Gastrocnemius medialis (tissue), 4 donors: ENCODE results near the gene RANBP3L. TPM values are rescaled to one million over a fixed set of nuclear protein-coding genes. Genes with fewer than 3 reads are reported as not detected.
A peak's percentile ranks its signal among the peaks of the same experiment; 100 is the strongest.

Source experiments
- ATAC-seq, 2 donors: fragments of 150-250 bp; one replicate each; pipeline ENCODE4 v1.9.1; 2016
- DNase-seq, 2 donors: peaks; one replicate each; pipeline ENCODE4 v3.0.0-alpha.2; 2019
- H3K27ac ChIP-seq, 4 donors: fragments of 200-600 bp; sonication (generic); 1 replicate in 1 of 4; 2 replicates in 3 of 4; pipeline ENCODE4 v1.5.1; 2016 to 2018; ENCODE audit warnings: mild to moderate bottlenecking in 2 of 4, moderate library complexity in 1 of 4
- H3K27me3 ChIP-seq, 3 donors: fragments of 200-600 bp; sonication (generic) in 2 of 3; 1 replicate in 1 of 3; 2 replicates in 2 of 3; pipeline versions ENCODE4 v1.5.1 to v1.6.0; 2016 to 2019; ENCODE audit warnings: mild to moderate bottlenecking in 1 of 3, moderate library complexity in 1 of 3
- H3K36me3 ChIP-seq, 2 donors: fragments of 200-600 bp; sonication (generic) in 1 of 2; one replicate each; pipeline ENCODE4 v1.5.1; 2017 to 2018
- H3K4me1 ChIP-seq, 2 donors: fragments of 200-600 bp; sonication (generic) in 1 of 2; one replicate each; pipeline ENCODE4 v1.5.1; 2016 to 2017; ENCODE audit warnings: mild to moderate bottlenecking in 2 of 2
- H3K4me3 ChIP-seq, 4 donors: fragments of 200-600 bp; sonication (generic) in 3 of 4; 1 replicate in 1 of 4; 2 replicates in 3 of 4; pipeline ENCODE4 v1.5.1; 2016 to 2019; ENCODE audit warnings: mild to moderate bottlenecking in 2 of 4
- H3K9me3 ChIP-seq, 3 donors: fragments of 200-600 bp; sonication (generic) in 2 of 3; 1 replicate in 1 of 3; 2 replicates in 2 of 3; pipeline ENCODE4 v1.5.1; 2016 to 2019
- POLR2A ChIP-seq, 2 donors: fragments of 450-650 bp; IDR thresholded peaks; one replicate each; pipeline ENCODE4 v1.6.1; 2017; ENCODE audit warnings: antibody characterized with exemption in 2 of 2, mild to moderate bottlenecking in 2 of 2, moderate library complexity in 2 of 2
- in situ Hi-C, 4 donors: fragments of 200-750 bp; cut with MboI; loops; one replicate each; pipeline versions ENCODE4 v1.15.0 to v1.8.0; 2017; ENCODE audit warnings: low sequenced_read_pairs in 4 of 4
- intact Hi-C: fragments of 100-400 bp; cut with DNase I; formaldehyde crosslinking; loops from one replicate; pipeline ENCODE4 v1.15.1; 2023; ENCODE audit warnings: low total_unique reads
- total RNA-seq, 4 donors: library from RNA; depleted of rRNA; stranded (reverse); fragments of >200 nt; gene quantifications; one replicate each; pipeline versions ENCODE4 v1.1.0 to v1.2.3, GENCODE V29; 2016
- TF ChIP-seq, protein P1 (sequence below), 5 experiments: fragments of 450-650 bp in 3 of 5; fragments of 200-600 bp in 2 of 5; sonication (generic) in 2 of 5; IDR thresholded peaks in 4 of 5; conservative IDR thresholded peaks in 1 of 5; 1 replicate in 4 of 5; 2 replicates in 1 of 5; pipeline ENCODE4 v1.5.1; 2016 to 2019; ENCODE audit warnings: antibody characterized with exemption in 5 of 5, mild to moderate bottlenecking in 3 of 5, moderate library complexity in 3 of 5

The RANBP3L gene
- total RNA-seq, 4 donors from 2014 or later = 0.82 to 2.5 (median 1.2) TPM

DNA sequence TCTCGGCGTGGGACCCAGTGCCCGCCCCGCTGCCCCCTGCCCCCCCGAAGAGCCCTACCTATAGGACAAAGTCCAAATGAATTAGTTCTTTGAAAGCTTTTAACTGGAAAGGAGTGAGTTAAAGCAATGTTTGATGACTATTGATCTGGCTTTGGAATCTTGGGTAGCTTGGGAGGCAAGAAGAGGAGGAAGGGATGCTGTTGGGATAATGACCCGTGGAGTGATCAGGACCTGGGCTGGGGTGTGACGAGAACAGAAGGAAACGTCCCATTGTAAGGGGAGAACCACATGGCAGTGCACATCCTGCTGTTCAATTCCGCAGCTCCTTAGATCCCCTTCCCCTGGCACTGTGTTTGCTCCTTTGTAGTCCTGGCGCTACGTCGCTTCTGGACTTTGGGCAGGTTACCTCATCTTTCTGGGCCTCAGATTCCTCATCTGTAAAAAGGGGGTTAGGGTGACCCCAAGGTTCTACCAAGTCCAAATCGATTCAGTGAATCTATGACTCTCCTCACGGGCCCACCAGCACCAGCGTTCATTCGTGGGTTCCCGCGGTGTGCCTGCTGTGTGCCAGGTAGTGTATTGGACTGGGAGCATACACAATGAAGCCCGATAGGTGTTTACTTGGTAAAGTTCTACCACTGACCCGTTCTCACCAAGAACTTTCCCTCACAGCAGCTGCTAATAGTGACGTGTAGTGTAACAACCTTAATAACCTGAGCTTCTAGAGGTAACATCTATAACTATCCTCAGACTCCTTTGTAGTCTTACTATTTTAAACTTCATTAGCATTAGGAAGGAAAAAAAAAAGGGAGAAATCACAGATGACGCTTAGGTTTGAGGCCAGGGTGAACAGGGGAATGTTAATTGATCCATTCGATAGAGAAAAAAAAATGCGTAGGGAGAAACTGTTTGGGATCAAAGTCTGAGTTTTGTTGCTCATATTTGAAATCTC is 58.9 kb downstream of the RANBP3L start:
- no peaks in the 10 kb centered on the region for H3K27me3 ChIP-seq
- intact Hi-C loops = loop anchor here (1.0 to 10.0 kb wide), 5 partner anchors 62 to 633 kb away; partner anchors contain the start of gene NIPBL
- DNase-seq = no peak

DNA sequence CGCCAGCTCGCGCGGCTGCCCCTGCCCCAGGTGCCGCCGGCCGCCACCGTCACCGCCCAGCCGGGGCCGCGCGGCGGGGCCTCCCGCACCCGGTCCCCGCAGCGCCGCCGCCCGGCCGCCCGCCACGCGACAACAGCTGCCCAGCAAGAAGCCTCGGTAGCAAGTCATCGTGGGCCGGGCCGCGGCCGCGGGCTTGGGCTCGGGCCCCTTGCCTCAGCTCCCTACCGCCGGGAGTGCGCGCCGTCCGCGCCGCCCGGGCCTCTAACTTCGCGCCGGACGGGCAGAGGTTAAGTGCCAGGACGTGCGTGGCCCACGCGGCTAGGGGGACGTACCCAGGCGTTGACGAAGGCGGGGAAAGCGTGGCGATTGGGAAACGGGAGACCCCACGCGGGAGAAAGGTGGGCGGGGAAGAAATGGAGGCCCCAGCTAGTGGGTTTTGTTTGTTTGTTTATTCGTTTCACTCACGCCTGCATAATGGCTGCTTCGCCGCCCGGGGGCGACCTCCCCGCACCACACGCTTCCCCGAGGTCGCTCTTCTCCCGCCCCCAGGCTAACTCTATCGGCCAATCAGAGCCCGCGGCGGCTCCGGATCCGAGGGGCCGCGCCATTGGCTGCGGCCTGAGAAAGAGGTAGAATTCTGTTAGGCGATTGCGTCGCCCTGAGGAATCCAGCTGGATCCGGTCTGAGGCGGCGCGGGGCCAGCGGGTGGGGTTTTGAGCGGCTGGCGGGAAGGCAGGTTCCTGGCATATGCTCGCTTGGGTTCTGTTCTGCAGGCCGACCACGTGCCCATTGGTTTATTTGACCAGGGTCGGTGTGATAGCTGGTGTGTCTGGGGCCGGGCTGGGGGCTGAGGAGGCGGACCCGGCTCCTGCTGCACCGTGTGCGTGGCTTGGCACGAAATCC is 59.8 kb downstream of the RANBP3L start, which contains the start of gene NADK2:
Gene NADK2, minus strand, starts transcription at position 295 of the 903 bp plus-strand sequence. Its CDS starts 127 bp downstream, at position 168.
- TF ChIP-seq, protein P1, sequence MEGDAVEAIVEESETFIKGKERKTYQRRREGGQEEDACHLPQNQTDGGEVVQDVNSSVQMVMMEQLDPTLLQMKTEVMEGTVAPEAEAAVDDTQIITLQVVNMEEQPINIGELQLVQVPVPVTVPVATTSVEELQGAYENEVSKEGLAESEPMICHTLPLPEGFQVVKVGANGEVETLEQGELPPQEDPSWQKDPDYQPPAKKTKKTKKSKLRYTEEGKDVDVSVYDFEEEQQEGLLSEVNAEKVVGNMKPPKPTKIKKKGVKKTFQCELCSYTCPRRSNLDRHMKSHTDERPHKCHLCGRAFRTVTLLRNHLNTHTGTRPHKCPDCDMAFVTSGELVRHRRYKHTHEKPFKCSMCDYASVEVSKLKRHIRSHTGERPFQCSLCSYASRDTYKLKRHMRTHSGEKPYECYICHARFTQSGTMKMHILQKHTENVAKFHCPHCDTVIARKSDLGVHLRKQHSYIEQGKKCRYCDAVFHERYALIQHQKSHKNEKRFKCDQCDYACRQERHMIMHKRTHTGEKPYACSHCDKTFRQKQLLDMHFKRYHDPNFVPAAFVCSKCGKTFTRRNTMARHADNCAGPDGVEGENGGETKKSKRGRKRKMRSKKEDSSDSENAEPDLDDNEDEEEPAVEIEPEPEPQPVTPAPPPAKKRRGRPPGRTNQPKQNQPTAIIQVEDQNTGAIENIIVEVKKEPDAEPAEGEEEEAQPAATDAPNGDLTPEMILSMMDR (IDR thresholded peaks at IDR 0.05 in 4 of 5, conservative IDR thresholded peaks at IDR 0.05 in 1 of 5) = peak; percentile 48 to 79 (median 76)
- peak; percentile 84 to 95 for TF ChIP-seq POLR2A (IDR thresholded peaks at IDR 0.05)
- no peaks in the 10 kb centered on the region for H3K27me3 ChIP-seq
- in situ Hi-C loops = loop anchor here in 1 of 4 donors (25.0 kb wide), 1 partner anchor 645 kb away; the partner anchor contains the start of gene NIPBL
- ATAC-seq (peak; percentile 89), DNase-seq (peak; percentile 92 to 93)
- H3K4me3 ChIP-seq = peak within 1 kb of the TSS; percentile 86 to 99 (median 95)
- peaks cover 38 to 44% of the 10 kb centered on the region in 2 donors for H3K4me1 ChIP-seq
- no peaks in the 10 kb centered on the region for H3K36me3 ChIP-seq
- no peaks in the 10 kb centered on the region for H3K9me3 ChIP-seq
- intact Hi-C loops = loop anchor here (1.0 to 10.0 kb wide), 6 partner anchors 63 to 634 kb away; partner anchors contain the start of genes NIPBL and SKP2
- H3K27ac ChIP-seq = peak within 1 kb of the TSS; percentile 96 to 99 (median 98)

More for the DNA sequence above, 58.9 kb downstream of the RANBP3L start:
- ATAC-seq = no peak
- peaks cover 30 to 34% of the 10 kb centered on the region in 2 donors for H3K4me1 ChIP-seq
- TF ChIP-seq POLR2A (IDR thresholded peaks at IDR 0.05) = no peak
- TF ChIP-seq, protein P1 (IDR thresholded peaks at IDR 0.05 in 4 of 5, conservative IDR thresholded peaks at IDR 0.05 in 1 of 5) = no peak
- peak overlapping the region; percentile 86 to 99 (median 95) for H3K4me3 ChIP-seq
- H3K27ac ChIP-seq = peak overlapping the region; percentile 96 to 99 (median 98)
- in situ Hi-C loops = loop anchor here in 1 of 4 donors (25.0 kb wide), 1 partner anchor 644 kb away; the partner anchor contains the start of gene NIPBL
- H3K36me3 ChIP-seq = no peaks in the 10 kb centered on the region
- H3K9me3 ChIP-seq = no peaks in the 10 kb centered on the region

DNA sequence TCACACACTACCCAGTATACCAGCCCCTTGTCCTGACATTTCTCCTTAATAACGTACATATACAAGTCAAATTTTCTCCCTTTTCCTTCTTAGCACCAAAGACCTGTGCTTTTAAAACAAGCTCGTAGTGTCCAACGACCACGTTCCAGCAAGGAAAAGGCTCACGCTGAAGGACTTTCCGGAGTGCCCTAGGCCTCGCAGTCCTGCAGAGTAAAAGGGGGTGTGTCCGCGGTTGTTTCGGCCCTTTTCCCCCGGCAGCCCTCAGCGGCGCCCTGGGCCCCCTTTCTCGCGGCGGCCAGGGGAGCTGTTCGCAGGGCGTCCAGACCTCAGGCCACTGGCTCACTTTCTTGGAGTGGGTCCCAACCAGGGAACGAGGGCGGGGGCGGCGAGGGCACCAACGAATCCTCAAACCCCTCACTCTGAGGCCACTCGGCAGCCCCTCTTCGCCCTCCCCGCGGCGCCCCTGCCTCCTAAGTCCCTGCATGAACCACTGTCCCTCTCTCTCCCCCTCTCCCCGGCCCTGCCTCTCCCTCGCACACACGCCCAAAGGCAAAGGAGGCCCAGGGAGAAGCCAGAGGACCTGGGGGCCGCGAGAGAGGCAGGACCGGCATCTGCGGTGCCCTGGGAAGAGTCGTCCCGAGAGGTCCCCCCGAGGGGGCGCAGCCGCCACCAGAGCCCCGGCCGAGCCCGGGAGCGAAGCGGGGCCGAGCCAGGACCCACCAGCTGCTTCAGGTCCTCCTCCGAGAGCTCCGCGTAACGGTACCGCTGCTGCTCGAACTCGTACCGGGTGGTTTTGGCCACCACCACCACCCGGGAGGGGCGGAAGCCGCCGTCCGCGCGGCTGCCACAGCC is 60.7 kb downstream of the RANBP3L start:
- DNase-seq = peak; percentile 31 to 47
- Histone ChIP-seq H3K4me3 (peak overlapping the region; percentile 86 to 99 (median 95)), H3K36me3 (no peaks in the 10 kb centered on the region), H3K27ac (peak overlapping the region; percentile 96 to 99 (median 98)), H3K27me3 (no peaks in the 10 kb centered on the region), H3K4me1 (peaks cover 45% of the 10 kb centered on the region in 2 donors), H3K9me3 (no peaks in the 10 kb centered on the region)
- intact Hi-C loops (loop anchor here (2.0 to 10.0 kb wide), 4 partner anchors 88 to 451 kb away; partner anchors contain the start of gene SKP2), in situ Hi-C loops (loop anchor here in 1 of 4 donors (25.0 kb wide), 1 partner anchor 646 kb away; the partner anchor contains the start of gene NIPBL)
- ATAC-seq = peak; percentile 22 to 31
- TF ChIP-seq, protein P1 (IDR thresholded peaks at IDR 0.05 in 4 of 5, conservative IDR thresholded peaks at IDR 0.05 in 1 of 5) = peak in 1 of 5 experiments; percentile 19
- TF ChIP-seq POLR2A (IDR thresholded peaks at IDR 0.05) = peak in 1 of 2 donors; percentile 7
